HG03045 (cell line): ENCODE data around the gene ERICH4.
"Not testable (repeated sequence)": the region's sequence is repeated elsewhere in the genome, so short reads cannot be mapped to it uniquely, and the experiment has no call there.

Experiments
- ATAC-seq: cut with Tn5 transposase; IDR thresholded peaks from one replicate; pipeline ENCODE4 v1.9.1; 2021; ENCODE audit warnings: mild to moderate bottlenecking, moderate library complexity; ENCODE audit not compliant: unreplicated experiment

The ERICH4 gene

DNA sequence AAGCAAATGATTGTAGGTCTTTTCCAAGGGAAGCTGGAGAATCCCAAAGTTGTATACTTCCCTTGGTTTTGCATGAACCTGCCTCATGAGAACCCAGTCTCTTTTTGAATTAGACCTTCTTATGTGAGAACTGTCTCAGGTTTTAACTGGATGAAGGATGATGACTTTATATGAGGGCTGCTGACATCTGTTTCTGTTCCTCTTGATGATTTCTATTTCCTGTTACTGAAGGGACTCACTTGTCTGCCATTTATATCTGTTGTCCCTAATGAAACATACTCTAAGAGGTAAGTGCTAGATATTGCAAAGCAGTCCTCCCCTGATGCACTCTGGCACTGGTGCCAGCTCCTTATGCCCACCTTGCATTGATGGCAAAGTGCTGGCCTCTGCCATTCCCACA, 33.6 kb downstream of the ERICH4 start:
- no peak for ATAC-seq

DNA sequence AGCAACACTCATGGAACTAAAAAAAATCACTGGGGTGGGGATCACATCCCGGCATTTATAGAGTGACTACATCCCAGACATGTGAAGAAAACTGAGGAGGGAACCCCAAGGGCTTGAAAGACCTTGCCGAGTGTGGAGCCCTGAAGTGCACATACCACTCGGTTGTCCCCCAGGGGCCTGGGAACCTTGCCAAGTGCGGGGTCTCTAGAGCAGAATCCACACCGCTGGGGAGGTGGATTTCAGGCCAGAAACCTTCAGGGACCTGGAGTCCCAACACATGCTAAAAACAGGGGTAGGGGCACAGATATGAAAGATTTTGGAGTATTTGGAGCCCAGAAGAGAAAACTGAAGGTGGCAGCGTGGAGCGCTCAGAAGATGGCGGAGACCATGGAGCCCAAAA, 35.2 kb downstream of the ERICH4 start:
- no peak for ATAC-seq

DNA sequence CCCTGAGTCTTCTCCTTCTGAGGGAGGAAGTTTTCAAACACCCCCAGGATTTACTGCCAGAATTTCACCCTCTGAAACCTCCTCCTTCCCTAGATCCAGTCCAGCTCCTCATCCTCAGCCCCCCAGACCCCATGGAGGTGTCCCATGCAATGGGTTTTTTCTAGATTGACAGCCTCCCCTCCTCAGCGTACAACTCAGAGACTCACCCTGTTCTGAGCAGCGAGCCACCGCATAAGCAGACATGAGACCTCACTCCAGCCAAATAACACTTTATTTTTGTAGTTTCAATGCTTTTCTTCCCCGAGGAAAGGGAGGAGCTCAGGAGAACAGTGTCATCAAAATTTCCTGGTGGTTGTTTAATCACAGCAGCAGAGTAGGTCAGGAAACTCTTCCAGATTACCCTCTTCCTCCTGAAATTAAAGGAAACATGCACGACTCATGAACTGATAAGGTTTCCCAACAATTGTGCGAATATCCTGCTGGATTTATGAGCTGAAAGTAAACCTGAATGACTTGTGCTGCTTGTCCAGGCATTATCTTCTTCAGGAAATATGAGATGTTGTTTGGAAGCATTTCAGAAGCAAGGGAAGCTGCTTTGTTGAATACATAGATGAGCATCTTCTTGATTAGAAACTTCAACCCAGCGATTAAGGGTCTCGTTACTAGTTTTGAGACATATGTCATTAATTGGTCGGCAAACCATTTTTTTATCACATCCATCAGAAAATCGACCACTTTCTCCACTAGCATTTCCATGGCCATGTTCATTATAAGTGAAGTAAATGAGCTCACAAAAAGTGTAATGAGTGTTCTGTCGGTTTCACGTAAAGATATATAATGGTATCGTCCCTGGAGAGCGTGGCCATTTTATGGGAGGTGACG, 36.2 kb downstream of the ERICH4 start:
- ATAC-seq = no peak

DNA sequence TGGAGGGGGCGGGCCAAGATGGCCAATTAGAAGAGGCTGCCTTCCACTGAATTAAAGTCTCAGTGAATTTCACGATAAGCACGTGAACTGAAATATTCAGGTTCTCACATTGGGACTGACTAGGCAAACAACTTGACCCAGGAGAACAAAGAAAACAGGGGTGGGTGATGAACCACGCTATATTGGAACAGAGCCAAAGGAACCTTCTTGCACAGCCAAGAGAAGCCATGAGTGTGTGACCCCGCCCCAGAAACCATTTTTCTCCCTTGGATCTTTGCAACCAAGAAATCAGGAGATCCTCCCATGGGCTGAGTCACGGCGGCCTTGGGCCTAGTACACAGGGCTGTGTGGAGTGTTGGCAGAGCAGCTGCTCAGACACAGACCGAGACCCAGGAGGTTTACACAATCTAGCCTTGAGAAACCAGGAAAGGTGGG, 36.8 kb downstream of the ERICH4 start:
- ATAC-seq = no peak

- no peak for ATAC-seq
These were observed 37.4 kb downstream of the ERICH4 start for GRCh38 chr19:41480336-41480735.

DNA sequence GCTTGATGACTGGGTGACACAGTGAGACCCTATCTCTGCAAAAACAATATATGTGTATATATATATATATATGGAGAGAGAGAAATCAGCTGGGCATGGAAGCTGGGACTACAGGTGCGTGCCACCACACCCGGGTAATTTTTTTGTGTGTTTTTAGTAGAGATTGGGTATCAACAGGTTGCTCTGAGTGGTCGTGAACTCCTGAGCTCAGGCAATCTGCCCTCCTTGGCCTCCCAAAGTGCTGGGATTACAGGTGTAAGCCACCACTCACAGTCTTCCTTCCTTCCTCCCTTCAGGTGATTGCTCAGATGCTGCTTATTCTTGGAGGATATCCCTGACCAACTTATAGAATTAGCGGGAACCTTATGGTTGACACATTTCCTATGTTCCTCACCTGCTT, 41.9 kb downstream of the ERICH4 start:
- no peak for ATAC-seq

- ATAC-seq = not testable (repeated sequence)
These were observed 44.0 kb downstream of the ERICH4 start for GRCh38 chr19:41486953-41487352.

- no peak for ATAC-seq
These were observed 49.9 kb downstream of the ERICH4 start for GRCh38 chr19:41492843-41493242.
